NCI-H187 (cell line): Measurements from ENCODE around the gene MYMX.

Experiments used
- DNase-seq, 2 experiments: peaks; one replicate each; lab custom pipeline; 2025; lab: John Stamatoyannopoulos, UW

MYMX gene

GRCh38 chr6:44232676-44233566, 16.2 kb downstream of the MYMX start:
- no peak for DNase-seq

GRCh38 chr6:44233567-44234100, 16.9 kb downstream of the MYMX start:
- DNase-seq, result no peak

- no peak for DNase-seq
These were observed 17.6 kb downstream of the MYMX start for GRCh38 chr6:44234101-44235025.

GRCh38 chr6:44235269-44235668, 18.5 kb downstream of the MYMX start:
- no peak for DNase-seq

GRCh38 chr6:44235891-44236516, 19.3 kb downstream of the MYMX start:
- no peak for DNase-seq

- DNase-seq, result peak; percentile 54 to 64
These were observed 20.5 kb downstream of the MYMX start for GRCh38 chr6:44237021-44237812.

- DNase-seq, result peak in 1 of 2 experiments; percentile 54
These were observed 21.2 kb downstream of the MYMX start for GRCh38 chr6:44237813-44238433.

- no peak for DNase-seq
These were observed 22.1 kb downstream of the MYMX start for GRCh38 chr6:44238687-44239350.

- DNase-seq, result no peak
These were observed 26.6 kb downstream of the MYMX start for GRCh38 chr6:44243345-44243744.

- no peak for DNase-seq
These were observed 28.7 kb downstream of the MYMX start for GRCh38 chr6:44245391-44245911.

- peak; percentile 76 to 83 for DNase-seq
These were observed 29.4 kb downstream of the MYMX start for GRCh38 chr6:44245912-44246662.

- peak; percentile 77 to 97 for DNase-seq
These were observed 30.1 kb downstream of the MYMX start, which contains the start of gene HSP90AB1 for GRCh38 chr6:44246663-44247337. Gene HSP90AB1 (plus strand): TSS chr6:44247101. CDS start chr6:44248630, 1,529 bp downstream.

GRCh38 chr6:44247338-44248302, 30.9 kb downstream of the MYMX start:
- no peak for DNase-seq

GRCh38 chr6:44248579-44248978, 31.9 kb downstream of the MYMX start:
- no peak for DNase-seq

GRCh38 chr6:44249082-44249748, 32.5 kb downstream of the MYMX start:
- no peak for DNase-seq

- DNase-seq, result no peak
These were observed 33.5 kb downstream of the MYMX start for GRCh38 chr6:44250067-44250717.
